Amniotic stem cell (primary cell): ENCODE measurements around the gene SLC22A6.
A peak's percentile ranks its signal among the peaks of the same experiment; 100 is the strongest.

Experiments used
- DNase-seq: peaks from one replicate; lab custom pipeline; 2025; lab: John Stamatoyannopoulos, UW

SLC22A6 gene

GRCh38 chr11:62984451-62984991 lies at the start of gene SLC22A6:
SLC22A6 (minus strand) TSS chr11:62984967; CDS start chr11:62984690, 277 bp downstream.
- no peak for DNase-seq

- DNase-seq, result no peak
Observed at GRCh38 chr11:63032457-63032856, 47.7 kb upstream of the SLC22A6 start.

- peak; percentile 42 for DNase-seq
Observed at GRCh38 chr11:63023841-63024648, 39.3 kb upstream of the SLC22A6 start.

GRCh38 chr11:63023222-63023814 lies 38.6 kb upstream of the SLC22A6 start:
- no peak for DNase-seq

GRCh38 chr11:63022441-63022840 lies 37.7 kb upstream of the SLC22A6 start:
- no peak for DNase-seq

- no peak for DNase-seq
Observed at GRCh38 chr11:63020671-63021291, 36.0 kb upstream of the SLC22A6 start.

- DNase-seq, result no peak
Observed at GRCh38 chr11:63019506-63019905, 34.7 kb upstream of the SLC22A6 start.

- DNase-seq, result no peak
Observed at GRCh38 chr11:63017306-63017974, 32.7 kb upstream of the SLC22A6 start.

- no peak for DNase-seq
Observed at GRCh38 chr11:63015521-63016215, 30.9 kb upstream of the SLC22A6 start, which contains the start of gene SLC22A8. SLC22A8 (minus strand) TSS chr11:63015841; CDS start chr11:63014958, 883 bp downstream.

GRCh38 chr11:63014408-63015055 lies 29.8 kb upstream of the SLC22A6 start:
- DNase-seq, result no peak

- no peak for DNase-seq
Observed at GRCh38 chr11:63012839-63013238, 28.1 kb upstream of the SLC22A6 start.

GRCh38 chr11:63012430-63012829 lies 27.7 kb upstream of the SLC22A6 start:
- no peak for DNase-seq

- DNase-seq, result no peak
Observed at GRCh38 chr11:63010934-63011439, 26.2 kb upstream of the SLC22A6 start.

GRCh38 chr11:63007920-63008319 lies 23.2 kb upstream of the SLC22A6 start:
- no peak for DNase-seq

- no peak for DNase-seq
Observed at GRCh38 chr11:63001456-63001855, 16.7 kb upstream of the SLC22A6 start.

GRCh38 chr11:62999649-63000048 lies 14.9 kb upstream of the SLC22A6 start:
- no peak for DNase-seq

- DNase-seq, result no peak
Observed at GRCh38 chr11:62999156-62999555, 14.4 kb upstream of the SLC22A6 start.

GRCh38 chr11:62996271-62996670 lies 11.5 kb upstream of the SLC22A6 start:
- no peak for DNase-seq

- DNase-seq, result no peak
Observed at GRCh38 chr11:62994775-62995174, 10.0 kb upstream of the SLC22A6 start.

- DNase-seq, result no peak
Observed at GRCh38 chr11:62988276-62988675, 3.5 kb upstream of the SLC22A6 start.
